SU-DHL-6 (cell line): ENCODE measurements around the gene IRF9.

Experiments used
- H2AFZ ChIP-seq: fragments of 200-600 bp; sonication (generic); 2 replicates; pipeline ENCODE4 v1.6.1; 2014; ENCODE audit warnings: low read depth, mild to moderate bottlenecking, moderate library complexity, mixed read lengths, antibody characterized with exemption, low read length; ENCODE audit not compliant: severe bottlenecking
- H3F3A ChIP-seq: fragments of 200-600 bp; shearing (Covaris generic); 2 replicates; pipeline ENCODE4 v1.6.0; 2016; ENCODE audit warnings: antibody characterized with exemption, mild to moderate bottlenecking; ENCODE audit not compliant: insufficient read depth
- H3K27ac ChIP-seq: fragments of 200-600 bp; sonication (generic); 2 replicates; pipeline ENCODE4 v1.5.1; 2016; ENCODE audit warnings: low read depth, mild to moderate bottlenecking, low read length, moderate library complexity, mixed read lengths
- H3K27me3 ChIP-seq: fragments of 200-600 bp; sonication (generic), shearing (Covaris generic); 2 replicates; pipeline ENCODE4 v1.6.0; 2014; ENCODE audit warnings: mild to moderate bottlenecking, low read length
- H3K36me3 ChIP-seq: fragments of 200-600 bp; sonication (generic); 2 replicates; pipeline ENCODE4 v1.6.1; 2014; ENCODE audit warnings: mild to moderate bottlenecking, low read length, mixed read lengths
- H3K4me2 ChIP-seq: fragments of 300-600, 200-600 bp; shearing (Covaris generic), sonication (generic); 2 replicates; pipeline ENCODE4 v1.6.0; 2014; ENCODE audit warnings: low read length, low read depth, mild to moderate bottlenecking; ENCODE audit not compliant: poor library complexity, severe bottlenecking
- H3K4me3 ChIP-seq: fragments of 200-600 bp; sonication (generic); 2 replicates; pipeline ENCODE4 v1.5.1; 2014; ENCODE audit warnings: antibody characterized with exemption, low read length, mild to moderate bottlenecking, mixed read lengths; ENCODE audit not compliant: insufficient read depth, poor library complexity, severe bottlenecking
- H3K79me2 ChIP-seq: fragments of 200-600 bp; sonication (generic); 2 replicates; pipeline ENCODE4 v1.6.1; 2014; ENCODE audit warnings: mild to moderate bottlenecking, low read length, moderate library complexity; ENCODE audit not compliant: insufficient read depth
- H3K9ac ChIP-seq: fragments of 200-600 bp; sonication (generic); 2 replicates; pipeline ENCODE4 v1.7.0; 2014; ENCODE audit warnings: mild to moderate bottlenecking, low read length
- H3K9me2 ChIP-seq: fragments of 200-600 bp; sonication (generic); replicated peaks from 2 replicates; pipeline ENCODE4 v1.6.1; 2014; ENCODE audit warnings: low read length; ENCODE audit not compliant: insufficient read depth
- H3K9me3 ChIP-seq: fragments of 200-600 bp; sonication (generic); 2 replicates; pipeline ENCODE4 v1.6.1; 2014; ENCODE audit warnings: low read length, mixed read lengths; ENCODE audit not compliant: insufficient read depth
- H4K20me1 ChIP-seq: fragments of 200-600 bp; sonication (generic); 2 replicates; pipeline ENCODE4 v1.6.1; 2014; ENCODE audit warnings: low read depth, mild to moderate bottlenecking, antibody characterized with exemption, low read length, moderate library complexity, mixed read lengths
- CTCF ChIP-seq: fragments of 200-600 bp; sonication (generic); IDR thresholded peaks from one replicate; pipeline ENCODE4 v1.5.1; 2017; ENCODE audit warnings: antibody characterized with exemption, mild to moderate bottlenecking, low read length, moderate library complexity; ENCODE audit not compliant: insufficient read depth, poor library complexity, severe bottlenecking
- EZH2phosphoT487 ChIP-seq: fragments of 200-600 bp; sonication (generic), shearing (Covaris generic); conservative IDR thresholded peaks from 2 replicates; pipeline ENCODE4 v1.6.1; 2018; ENCODE audit warnings: mild to moderate bottlenecking, antibody characterized with exemption, low read length, moderate library complexity, mixed read lengths

The IRF9 gene

GRCh38 chr14:24171422-24172260, 10.6 kb downstream of the IRF9 start, which contains the start of gene REC8:
TSS of gene REC8 (plus strand) at chr14:24172080. CDS start at chr14:24172553, 473 bp downstream.
- TF ChIP-seq EZH2phosphoT487 (no peak), CTCF (no peak)
- Histone ChIP-seq H3K27ac (no peak within 1 kb of the TSS), H2AFZ (no peak within 1 kb of the TSS), H3K9me2 (no peaks in the 10 kb centered on the region), H3K79me2 (no peaks in the 10 kb centered on the region), H3K4me3 (no peak within 1 kb of the TSS), H3K9ac (no peak within 1 kb of the TSS), H3F3A (no peaks in the 10 kb centered on the region), H3K4me2 (no peak within 1 kb of the TSS), H3K36me3 (no peaks in the 10 kb centered on the region), H3K27me3 (no peaks in the 10 kb centered on the region), H3K9me3 (no peaks in the 10 kb centered on the region), H4K20me1 (no peaks in the 10 kb centered on the region)

GRCh38 chr14:24172261-24172860, 11.3 kb downstream of the IRF9 start:
- no peak overlapping the region for H3K4me2 ChIP-seq
- H3K9ac ChIP-seq, result no peak overlapping the region
- H3K9me3 ChIP-seq, result no peaks in the 10 kb centered on the region
- H3K9me2 ChIP-seq, result no peaks in the 10 kb centered on the region
- H4K20me1 ChIP-seq, result no peaks in the 10 kb centered on the region
- H2AFZ ChIP-seq, result no peak overlapping the region
- H3F3A ChIP-seq, result no peaks in the 10 kb centered on the region
- no peak overlapping the region for H3K4me3 ChIP-seq
- H3K36me3 ChIP-seq, result no peaks in the 10 kb centered on the region
- H3K27me3 ChIP-seq, result no peaks in the 10 kb centered on the region
- no peaks in the 10 kb centered on the region for H3K79me2 ChIP-seq
- H3K27ac ChIP-seq, result no peak overlapping the region
- TF ChIP-seq EZH2phosphoT487, result no peak
- TF ChIP-seq CTCF, result no peak

GRCh38 chr14:24172871-24173281, 11.8 kb downstream of the IRF9 start:
- H3K79me2 ChIP-seq, result no peaks in the 10 kb centered on the region
- H3F3A ChIP-seq, result no peaks in the 10 kb centered on the region
- H2AFZ ChIP-seq, result no peak overlapping the region
- H4K20me1 ChIP-seq, result no peaks in the 10 kb centered on the region
- no peak overlapping the region for H3K9ac ChIP-seq
- TF ChIP-seq EZH2phosphoT487 (no peak), CTCF (no peak)
- no peaks in the 10 kb centered on the region for H3K9me3 ChIP-seq
- no peaks in the 10 kb centered on the region for H3K9me2 ChIP-seq
- H3K27me3 ChIP-seq, result no peaks in the 10 kb centered on the region
- H3K36me3 ChIP-seq, result no peaks in the 10 kb centered on the region
- H3K4me3 ChIP-seq, result no peak overlapping the region
- no peak overlapping the region for H3K4me2 ChIP-seq
- H3K27ac ChIP-seq, result no peak overlapping the region
